GM19467 (cell line): ENCODE measurements around the gene ACTR1B.
"Not testable (repeated sequence)": the region's sequence is repeated elsewhere in the genome, so short reads cannot be mapped to it uniquely, and the experiment has no call there.

ENCODE experiments used
- ATAC-seq: cut with Tn5 transposase; IDR thresholded peaks from one replicate; pipeline ENCODE4 v1.9.1; 2021; ENCODE audit warnings: mild to moderate bottlenecking, moderate library complexity; ENCODE audit not compliant: unreplicated experiment

ACTR1B gene

DNA sequence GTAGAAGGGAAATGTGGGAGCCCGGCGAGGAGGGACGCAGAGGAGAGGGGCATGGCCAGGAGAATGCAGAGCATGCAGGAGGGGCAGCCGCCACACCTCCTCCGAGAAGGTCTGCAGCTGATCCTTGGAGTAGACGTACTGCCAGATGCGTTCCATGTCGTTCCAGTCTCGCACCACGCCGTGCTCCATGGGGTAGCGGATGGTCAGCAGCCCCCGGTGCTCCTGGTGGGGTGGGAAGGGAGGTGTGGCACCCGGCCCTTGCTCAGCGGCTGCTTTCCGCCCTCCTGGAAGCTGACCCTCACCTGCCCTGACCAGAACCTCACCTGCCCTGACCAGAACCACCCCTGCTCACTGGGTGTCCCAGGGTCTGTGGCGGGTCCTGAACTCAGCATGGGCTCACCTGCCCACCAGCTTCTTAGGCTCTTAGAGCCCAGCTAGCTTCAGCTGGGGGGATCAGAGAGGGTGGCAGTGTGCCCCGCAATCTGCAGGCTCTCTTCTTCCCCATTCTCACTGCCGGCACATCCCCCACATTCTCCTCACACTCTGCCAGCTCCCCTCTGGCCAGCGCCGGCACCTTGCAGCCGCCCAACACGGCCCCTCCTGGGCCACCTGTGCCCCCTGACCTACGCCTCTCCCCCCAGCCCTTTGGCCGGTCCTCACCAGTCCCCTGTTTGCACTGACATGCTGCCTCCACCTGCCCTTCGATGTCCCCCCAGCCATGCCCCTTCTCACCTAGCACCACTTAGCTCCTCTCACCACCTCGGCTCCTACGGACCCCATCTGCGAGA is 4.4 kb downstream of the ACTR1B start:
- no peak for ATAC-seq

- no peak for ATAC-seq
These were observed 5.1 kb downstream of the ACTR1B start for GRCh38 chr2:97658691-97659157.

GRCh38 chr2:97657986-97658690 is 5.7 kb downstream of the ACTR1B start:
- no peak for ATAC-seq

- no peak for ATAC-seq
These were observed 6.8 kb downstream of the ACTR1B start for GRCh38 chr2:97656905-97657587.

DNA sequence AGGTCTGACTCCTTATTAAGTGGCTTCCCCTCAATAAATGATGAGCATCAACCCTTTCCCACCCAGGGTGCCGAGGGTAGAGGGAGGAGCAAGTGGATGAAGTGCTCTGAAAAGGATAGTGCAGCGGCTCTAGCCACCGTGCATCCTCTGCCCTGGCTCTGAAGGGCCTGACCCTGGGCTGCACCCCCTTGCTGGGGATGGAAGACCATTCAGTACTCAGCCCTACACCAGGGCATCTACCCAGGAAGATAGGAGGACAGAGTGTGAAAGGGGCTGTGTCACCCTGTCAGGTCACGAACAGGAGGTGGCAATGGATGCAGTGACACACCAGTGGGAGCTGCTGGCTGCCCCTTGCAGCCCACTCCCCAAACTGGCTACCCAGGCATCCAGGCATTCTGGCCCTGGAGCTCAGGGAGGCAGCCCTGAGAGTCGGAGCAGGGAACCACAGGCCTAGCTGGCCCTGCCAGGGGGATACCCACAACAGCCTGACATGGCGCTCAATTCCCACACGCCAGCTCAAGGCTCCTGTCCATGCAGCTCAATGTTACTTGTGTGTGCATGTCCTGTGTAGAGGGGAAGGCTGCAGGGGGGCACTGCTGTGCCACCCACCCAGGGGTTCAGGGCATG is 7.6 kb downstream of the ACTR1B start:
- ATAC-seq: no peak

DNA sequence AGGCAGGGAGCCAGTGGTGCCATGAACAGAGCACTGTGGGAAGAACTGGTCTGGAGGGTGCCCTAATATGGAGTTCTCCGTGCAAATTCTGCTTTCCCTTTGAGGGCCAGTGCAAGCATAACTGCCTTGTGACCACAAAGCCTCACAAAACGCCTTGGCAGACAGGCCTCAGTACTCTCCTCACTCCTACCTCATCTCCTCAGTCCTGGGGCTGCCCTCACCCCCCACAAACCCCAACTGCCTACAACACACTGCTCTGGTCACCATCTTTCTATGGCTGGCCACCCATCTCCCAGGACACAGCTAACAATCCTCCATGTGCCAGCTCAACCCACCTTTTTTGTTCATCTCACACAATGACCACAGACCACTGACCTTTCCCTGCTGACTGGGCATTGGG is 9.1 kb downstream of the ACTR1B start:
- ATAC-seq: no peak

- no peak for ATAC-seq
These were observed 9.5 kb downstream of the ACTR1B start for GRCh38 chr2:97654309-97654708.

- ATAC-seq: no peak
These were observed 10.0 kb downstream of the ACTR1B start for GRCh38 chr2:97653874-97654273.

DNA sequence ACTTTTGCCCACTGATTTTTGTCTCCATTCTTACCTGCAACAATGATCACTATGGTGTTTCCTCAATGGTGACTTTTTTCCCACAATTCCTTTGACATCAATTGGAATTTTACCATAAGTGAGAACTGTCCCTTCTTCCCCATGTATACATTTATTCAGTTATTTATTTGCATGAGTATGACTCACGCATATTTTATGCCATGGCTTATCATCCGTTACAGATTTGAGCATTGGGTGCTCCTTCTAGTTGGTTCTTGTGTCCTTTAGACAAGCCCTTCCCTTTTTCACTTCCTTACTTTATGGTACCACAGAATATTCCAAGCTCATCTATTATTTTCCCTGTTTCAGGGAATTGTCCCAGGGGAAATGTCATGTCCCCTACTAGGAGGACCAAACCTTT is 10.4 kb downstream of the ACTR1B start:
- no peak for ATAC-seq

DNA sequence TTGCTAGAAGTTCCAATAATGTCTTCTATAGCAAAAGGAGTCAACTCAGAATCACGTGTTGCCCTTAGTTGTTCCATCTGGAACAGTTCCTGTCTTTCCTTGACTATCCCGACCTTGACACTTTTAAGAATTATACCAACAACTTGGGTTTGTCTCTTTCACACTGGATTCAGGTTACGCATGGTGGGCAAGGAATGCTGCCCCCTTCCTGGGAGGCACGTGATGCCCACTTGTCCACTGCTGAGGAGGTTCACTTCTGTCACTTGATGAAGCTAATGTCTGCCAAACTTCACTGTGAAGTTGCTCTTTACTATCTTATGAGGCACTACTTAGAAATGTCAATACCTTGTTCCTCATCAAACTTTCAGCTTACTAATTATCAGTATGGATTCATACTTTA is 12.7 kb downstream of the ACTR1B start:
- no peak for ATAC-seq

GRCh38 chr2:97646977-97647376 is 16.9 kb downstream of the ACTR1B start:
- ATAC-seq: no peak

DNA sequence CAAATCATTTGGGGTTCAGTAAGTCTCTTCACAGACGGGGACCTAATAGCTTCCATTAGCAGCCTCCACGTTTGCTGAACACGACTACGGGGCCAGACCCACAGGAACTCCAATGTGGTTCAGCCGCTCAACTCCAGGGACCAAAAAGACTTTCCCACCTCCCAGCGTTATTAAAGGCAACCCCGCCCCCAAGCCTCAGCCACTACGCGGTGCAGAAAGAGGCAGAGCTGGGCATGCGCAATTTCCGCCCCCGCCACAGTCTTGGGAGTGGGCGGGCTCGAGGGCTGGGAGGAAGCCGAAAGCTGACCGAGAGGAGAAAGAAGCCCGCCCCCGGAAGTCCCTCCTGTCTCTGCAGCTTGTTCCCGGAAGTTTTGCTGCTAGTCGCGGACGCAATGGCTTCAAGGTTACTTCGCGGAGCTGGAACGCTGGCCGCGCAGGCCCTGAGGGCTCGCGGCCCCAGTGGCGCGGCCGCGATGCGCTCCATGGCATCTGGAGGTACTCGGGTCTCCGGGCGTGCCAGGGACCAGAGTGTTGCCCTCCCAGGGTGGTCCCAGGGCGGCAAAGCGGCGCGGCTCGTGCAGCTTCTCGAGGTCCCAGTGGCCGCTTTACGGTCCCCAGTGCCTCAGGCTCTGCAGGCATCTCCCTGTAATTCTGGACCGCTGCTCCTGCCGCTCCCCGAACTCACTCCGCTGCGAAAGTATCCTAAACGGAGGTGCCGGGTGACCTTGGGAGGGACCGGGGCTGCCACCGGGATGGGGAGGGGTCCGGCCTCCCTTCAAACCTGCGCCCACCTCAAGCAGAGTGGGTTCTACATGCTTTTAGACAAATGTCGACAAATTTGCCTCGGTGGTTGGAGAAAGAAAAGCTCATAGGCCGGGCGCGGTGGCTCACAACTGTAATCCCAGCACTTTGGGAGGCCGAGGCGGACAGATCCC is 17.9 kb downstream of the ACTR1B start, which contains the start of gene COX5B:
COX5B (plus strand) TSS at position 368 of the 935 bp plus-strand sequence; CDS start at position 393, 25 bp downstream.
- ATAC-seq: peak; percentile 93

GRCh38 chr2:97645112-97645694 is 18.6 kb downstream of the ACTR1B start:
- peak; percentile 24 for ATAC-seq

GRCh38 chr2:97644023-97644717 is 19.7 kb downstream of the ACTR1B start:
- ATAC-seq: no peak

DNA sequence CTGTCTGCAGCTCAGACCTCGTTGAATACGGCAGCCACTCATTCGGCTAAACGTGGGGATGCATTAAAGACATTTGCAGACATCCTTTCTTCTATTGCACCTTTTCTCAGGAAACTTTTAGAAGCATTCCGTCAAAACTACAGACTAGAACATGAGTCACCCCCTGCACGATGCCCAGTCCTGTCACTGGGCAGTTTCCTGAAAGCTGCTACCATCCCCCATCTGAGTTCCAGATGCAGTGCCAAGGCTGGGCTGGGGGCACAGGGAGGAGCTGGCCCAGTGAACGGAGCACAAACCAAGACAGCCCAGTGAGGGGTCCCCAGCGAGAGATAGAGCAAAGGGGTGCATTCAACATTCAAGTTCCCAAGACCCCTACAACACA is 37.8 kb downstream of the ACTR1B start:
- ATAC-seq: not testable (repeated sequence)

DNA sequence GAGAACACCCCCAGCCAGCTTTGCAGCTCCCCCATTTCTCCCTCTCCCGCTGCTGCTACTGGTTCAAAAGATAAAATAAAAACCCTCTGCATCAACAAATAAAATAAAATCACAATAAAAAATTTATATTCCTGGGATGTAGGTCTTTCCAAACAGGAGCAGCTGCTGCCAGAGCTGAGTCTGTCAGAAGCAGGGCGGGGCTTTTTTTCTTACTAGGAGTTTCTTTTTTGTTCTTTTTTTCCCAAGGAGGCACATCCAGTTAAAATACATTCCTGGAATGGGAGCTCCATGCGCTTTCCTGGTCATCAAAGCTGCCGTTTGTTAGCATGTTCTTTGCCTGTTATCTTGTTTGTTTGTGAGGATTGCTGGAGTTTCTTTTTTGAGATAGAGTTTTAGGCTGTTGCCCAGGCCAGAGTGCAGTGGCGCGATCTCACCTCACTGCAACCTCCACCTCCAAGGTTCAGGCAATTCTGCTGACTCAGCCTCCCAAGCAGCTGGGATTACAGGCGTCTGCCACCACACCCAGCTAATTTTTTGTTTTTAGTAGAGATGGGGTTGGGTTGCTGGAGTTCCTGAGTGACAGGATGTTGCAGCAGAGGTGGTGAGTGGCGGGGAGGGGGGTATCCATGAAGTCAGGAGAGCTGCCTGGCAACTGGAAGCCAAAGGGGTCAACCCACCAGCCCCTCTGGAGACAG is 38.3 kb downstream of the ACTR1B start:
- ATAC-seq: not testable (repeated sequence)

GRCh38 chr2:97622976-97623375 is 40.9 kb downstream of the ACTR1B start:
- not testable (repeated sequence) for ATAC-seq

GRCh38 chr2:97620492-97620891 is 43.4 kb downstream of the ACTR1B start:
- not testable (repeated sequence) for ATAC-seq
